ENCODE data around the gene TICAM1. TPM values are rescaled to one million over a fixed set of nuclear protein-coding genes. Genes with fewer than 3 reads are reported as not detected.
"Not testable (repeated sequence)": the region's sequence is repeated elsewhere in the genome, so short reads cannot be mapped to it uniquely, and the experiment has no call there.

TICAM1 gene
- total RNA-seq, 1 experiment from 2014 or later: 7.0 TPM

- Histone ChIP-seq H3K9me3 (ENCODE audit: low read depth, low read length, poor library complexity, severe bottlenecking) (no peaks in the 10 kb centered on the region), H3K36me3 (ENCODE audit: insufficient read depth, low read length, poor library complexity, severe bottlenecking) (no peaks in the 10 kb centered on the region), H3K27ac (ENCODE audit: low read depth, low read length, poor library complexity, severe bottlenecking) (no peak overlapping the region), H3K27me3 (replicated peaks; ENCODE audit: insufficient read depth, low read depth, low read length, poor library complexity) (peaks cover 20% of the 10 kb centered on the region), H3K4me3 (ENCODE audit: low read depth, low read length, poor library complexity, severe bottlenecking) (no peak overlapping the region), H3K4me1 (ENCODE audit: insufficient read depth, low read length, poor library complexity, severe bottlenecking) (peaks cover 8% of the 10 kb centered on the region)
- no TSS peak for BruUV-seq (replicated peaks)
- intact Hi-C loops (cut with micrococcal nuclease; ENCODE audit: unreplicated experiment): no loop called here
- POLR2A ChIA-PET (ENCODE audit: low non-redundant PET): interaction anchor here (0.6 kb wide), 1 partner anchor 609 kb away, joined by 3 read pairs; no protein-coding TSS in a partner anchor
- TF ChIP-seq EZH2 (IDR thresholded peaks at IDR 0.05; ENCODE audit: borderline replicate concordance, low read depth, low read length, poor library complexity, severe bottlenecking) (no peak), CTCF (conservative IDR thresholded peaks at IDR 0.05; ENCODE audit: low read depth, low read length) (no peak)
- CTCF ChIA-PET: interaction anchor here (1.4 kb wide), 1 partner anchor 9 kb away, joined by 5 read pairs; no protein-coding TSS in a partner anchor
- peak; percentile 37 for DNase-seq (ENCODE audit: low spot score)
Measured at GRCh38 chr19:4781801-4782200, 49.7 kb downstream of the TICAM1 start.

- Histone ChIP-seq H3K27me3 (replicated peaks; ENCODE audit: insufficient read depth, low read depth, low read length, poor library complexity) (peaks cover 28% of the 10 kb centered on the region), H3K4me1 (ENCODE audit: insufficient read depth, low read length, poor library complexity, severe bottlenecking) (peaks cover 8% of the 10 kb centered on the region), H3K36me3 (ENCODE audit: insufficient read depth, low read length, poor library complexity, severe bottlenecking) (no peaks in the 10 kb centered on the region), H3K27ac (ENCODE audit: low read depth, low read length, poor library complexity, severe bottlenecking) (no peak overlapping the region), H3K9me3 (ENCODE audit: low read depth, low read length, poor library complexity, severe bottlenecking) (no peaks in the 10 kb centered on the region), H3K4me3 (ENCODE audit: low read depth, low read length, poor library complexity, severe bottlenecking) (no peak overlapping the region)
- CTCF ChIA-PET: interaction anchor here (0.5 kb wide), 1 partner anchor 10 kb away, joined by 3 read pairs; no protein-coding TSS in a partner anchor
- POLR2A ChIA-PET (ENCODE audit: low non-redundant PET): no interaction called here
- no TSS peak for BruUV-seq (replicated peaks)
- intact Hi-C loops (cut with micrococcal nuclease; ENCODE audit: unreplicated experiment): no loop called here
- DNase-seq (ENCODE audit: low spot score): no peak
- TF ChIP-seq CTCF (conservative IDR thresholded peaks at IDR 0.05; ENCODE audit: low read depth, low read length) (no peak), EZH2 (IDR thresholded peaks at IDR 0.05; ENCODE audit: borderline replicate concordance, low read depth, low read length, poor library complexity, severe bottlenecking) (no peak)
Measured at GRCh38 chr19:4780860-4781259, 50.7 kb downstream of the TICAM1 start.

- H3K4me1 ChIP-seq (ENCODE audit: insufficient read depth, low read length, poor library complexity, severe bottlenecking); H3K27ac ChIP-seq (ENCODE audit: low read depth, low read length, poor library complexity, severe bottlenecking); H3K36me3 ChIP-seq (ENCODE audit: insufficient read depth, low read length, poor library complexity, severe bottlenecking); DNase-seq (ENCODE audit: low spot score); CTCF ChIA-PET; BruUV-seq (replicated peaks); POLR2A ChIA-PET (ENCODE audit: low non-redundant PET); intact Hi-C loops (cut with micrococcal nuclease; ENCODE audit: unreplicated experiment); H3K9me3 ChIP-seq (ENCODE audit: low read depth, low read length, poor library complexity, severe bottlenecking); H3K4me3 ChIP-seq (ENCODE audit: low read depth, low read length, poor library complexity, severe bottlenecking): not testable (repeated sequence)
- peaks cover 34% of the 10 kb centered on the region for H3K27me3 ChIP-seq (replicated peaks; ENCODE audit: insufficient read depth, low read depth, low read length, poor library complexity)
Measured at GRCh38 chr19:4778124-4778523, 53.4 kb downstream of the TICAM1 start.

GRCh38 chr19:4776436-4777211, 54.9 kb downstream of the TICAM1 start:
- H3K4me1 ChIP-seq (ENCODE audit: insufficient read depth, low read length, poor library complexity, severe bottlenecking): no peaks in the 10 kb centered on the region
- peaks cover 34% of the 10 kb centered on the region for H3K27me3 ChIP-seq (replicated peaks; ENCODE audit: insufficient read depth, low read depth, low read length, poor library complexity)
- intact Hi-C loops (cut with micrococcal nuclease; ENCODE audit: unreplicated experiment): no loop called here
- H3K36me3 ChIP-seq (ENCODE audit: insufficient read depth, low read length, poor library complexity, severe bottlenecking): no peaks in the 10 kb centered on the region
- DNase-seq (ENCODE audit: low spot score): no peak
- TF ChIP-seq CTCF (conservative IDR thresholded peaks at IDR 0.05; ENCODE audit: low read depth, low read length): no peak
- no peak for TF ChIP-seq EZH2 (IDR thresholded peaks at IDR 0.05; ENCODE audit: borderline replicate concordance, low read depth, low read length, poor library complexity, severe bottlenecking)
- H3K4me3 ChIP-seq (ENCODE audit: low read depth, low read length, poor library complexity, severe bottlenecking): no peak overlapping the region
- POLR2A ChIA-PET (ENCODE audit: low non-redundant PET): no interaction called here
- BruUV-seq (replicated peaks): no TSS peak
- no peaks in the 10 kb centered on the region for H3K9me3 ChIP-seq (ENCODE audit: low read depth, low read length, poor library complexity, severe bottlenecking)
- CTCF ChIA-PET: no interaction called here
- H3K27ac ChIP-seq (ENCODE audit: low read depth, low read length, poor library complexity, severe bottlenecking): no peak overlapping the region
